HG03342 (cell line): ENCODE data around the gene NDST3.
A peak's percentile ranks its signal among the peaks of the same experiment; 100 is the strongest.

ENCODE experiments used
- ATAC-seq: cut with Tn5 transposase; IDR thresholded peaks from one replicate; pipeline ENCODE4 v1.9.1; 2021; ENCODE audit warnings: mild to moderate bottlenecking, moderate library complexity; ENCODE audit not compliant: unreplicated experiment

NDST3 gene

GRCh38 chr4:118034053-118034785 is at the start of gene NDST3:
Gene NDST3 (plus strand): TSS chr4:118034486. CDS start chr4:118053911, 19,425 bp downstream.
- no peak for ATAC-seq

DNA sequence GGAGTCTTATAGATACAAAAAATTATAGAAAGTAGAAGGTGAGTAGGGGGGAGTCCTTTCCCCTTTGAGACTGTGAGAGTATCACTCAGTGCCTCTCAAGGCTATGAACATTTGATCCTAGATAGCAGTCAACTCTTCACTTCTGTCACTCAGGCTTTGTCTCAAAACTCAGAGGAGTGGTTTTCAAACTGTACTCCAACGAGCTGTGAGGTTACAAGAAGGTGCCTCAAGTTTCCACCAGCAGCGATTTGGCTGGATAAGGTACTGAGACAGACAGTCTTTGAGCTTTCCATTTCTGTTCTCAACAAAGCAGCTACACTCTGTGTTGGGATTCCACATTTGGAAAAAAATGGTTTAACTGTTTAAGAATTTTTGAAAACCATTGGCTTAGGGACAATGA is 48.0 kb upstream of the NDST3 start:
- no peak for ATAC-seq

GRCh38 chr4:117987464-117987863 is 46.8 kb upstream of the NDST3 start:
- no peak for ATAC-seq

GRCh38 chr4:117996891-117997290 is 37.4 kb upstream of the NDST3 start:
- ATAC-seq = no peak

GRCh38 chr4:118004088-118004487 is 30.2 kb upstream of the NDST3 start:
- ATAC-seq = no peak

DNA sequence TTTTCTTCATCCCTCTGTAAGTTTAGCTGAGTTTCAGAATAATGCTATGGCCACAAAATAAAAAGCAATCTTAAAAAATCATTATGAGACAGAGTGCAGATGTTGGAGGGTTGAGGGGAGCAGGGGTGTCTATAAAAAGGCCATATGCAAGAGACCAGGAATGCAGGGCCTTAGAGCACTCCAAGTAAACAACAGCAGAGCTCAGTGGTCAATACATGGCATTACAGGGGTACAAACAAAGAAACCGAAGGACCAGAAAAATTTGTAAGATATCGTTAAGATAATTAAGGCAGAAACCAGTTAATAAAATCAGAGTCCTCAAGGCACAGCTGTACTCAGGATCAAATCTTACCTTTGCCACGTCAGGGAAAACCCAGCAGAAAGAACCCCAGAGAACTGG is 28.4 kb upstream of the NDST3 start:
- ATAC-seq = no peak

DNA sequence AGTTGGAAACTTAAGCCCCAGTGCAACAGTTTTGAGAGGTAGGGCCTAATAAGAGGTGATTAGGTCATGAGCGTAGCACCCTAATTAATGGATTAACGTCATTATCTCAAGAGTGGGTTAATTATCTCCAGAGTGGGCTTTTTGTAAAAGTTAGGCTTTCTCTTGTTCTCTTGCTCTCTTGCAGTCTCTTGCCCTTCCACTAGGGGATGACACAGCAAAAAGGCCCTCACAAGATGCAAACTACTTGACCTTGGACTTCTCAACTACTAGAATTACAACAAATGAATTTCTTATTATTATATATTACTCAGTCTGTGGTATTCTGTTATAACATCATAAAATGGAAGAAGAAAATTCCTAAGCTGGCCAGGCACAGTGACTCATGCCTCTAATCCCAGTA is 22.1 kb upstream of the NDST3 start:
- ATAC-seq = no peak

- ATAC-seq = no peak
Observed at GRCh38 chr4:118014831-118015230, 19.5 kb upstream of the NDST3 start.

GRCh38 chr4:118018381-118019145 is 15.7 kb upstream of the NDST3 start:
- no peak for ATAC-seq

DNA sequence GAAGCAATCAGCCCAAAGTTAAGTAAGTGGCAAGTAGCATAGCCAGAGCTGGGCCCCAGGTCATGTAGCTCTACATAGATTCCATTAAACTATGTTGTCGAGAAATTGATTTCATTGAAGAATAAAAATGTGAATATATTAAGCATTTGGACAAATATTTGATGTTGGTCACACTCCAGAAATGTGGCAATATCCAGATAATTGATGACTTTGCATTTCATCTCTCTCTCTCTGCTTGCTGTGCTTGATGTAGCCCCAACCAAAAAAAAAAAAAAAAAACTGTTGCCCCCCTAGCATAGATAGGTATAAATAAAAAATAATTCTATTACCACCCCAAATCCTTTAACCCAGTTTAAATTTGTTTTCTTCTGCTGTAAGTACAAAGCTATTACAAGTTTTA is 7.5 kb upstream of the NDST3 start:
- no peak for ATAC-seq

DNA sequence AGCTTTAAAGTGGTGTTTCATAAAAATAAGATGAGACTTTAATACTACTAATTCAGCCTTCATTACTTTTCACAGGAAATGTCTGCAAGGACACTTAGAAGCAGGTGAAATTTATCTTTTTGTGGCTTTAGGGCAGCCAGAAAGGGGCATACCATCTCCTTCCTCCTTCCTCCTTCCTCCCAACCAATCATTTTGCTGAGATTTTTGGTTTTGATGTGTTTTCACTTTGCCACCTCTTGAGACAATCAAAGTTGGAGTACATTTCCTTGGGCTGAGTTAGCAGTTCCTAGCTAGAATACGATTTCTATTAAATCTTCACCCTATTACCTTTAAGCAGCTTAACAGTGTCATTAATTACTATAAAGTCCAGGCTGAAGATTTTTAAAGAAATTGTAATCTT is 5.1 kb upstream of the NDST3 start:
- no peak for ATAC-seq

- no peak for ATAC-seq
Observed at GRCh38 chr4:118032691-118033090, 1.6 kb upstream of the NDST3 start.

DNA sequence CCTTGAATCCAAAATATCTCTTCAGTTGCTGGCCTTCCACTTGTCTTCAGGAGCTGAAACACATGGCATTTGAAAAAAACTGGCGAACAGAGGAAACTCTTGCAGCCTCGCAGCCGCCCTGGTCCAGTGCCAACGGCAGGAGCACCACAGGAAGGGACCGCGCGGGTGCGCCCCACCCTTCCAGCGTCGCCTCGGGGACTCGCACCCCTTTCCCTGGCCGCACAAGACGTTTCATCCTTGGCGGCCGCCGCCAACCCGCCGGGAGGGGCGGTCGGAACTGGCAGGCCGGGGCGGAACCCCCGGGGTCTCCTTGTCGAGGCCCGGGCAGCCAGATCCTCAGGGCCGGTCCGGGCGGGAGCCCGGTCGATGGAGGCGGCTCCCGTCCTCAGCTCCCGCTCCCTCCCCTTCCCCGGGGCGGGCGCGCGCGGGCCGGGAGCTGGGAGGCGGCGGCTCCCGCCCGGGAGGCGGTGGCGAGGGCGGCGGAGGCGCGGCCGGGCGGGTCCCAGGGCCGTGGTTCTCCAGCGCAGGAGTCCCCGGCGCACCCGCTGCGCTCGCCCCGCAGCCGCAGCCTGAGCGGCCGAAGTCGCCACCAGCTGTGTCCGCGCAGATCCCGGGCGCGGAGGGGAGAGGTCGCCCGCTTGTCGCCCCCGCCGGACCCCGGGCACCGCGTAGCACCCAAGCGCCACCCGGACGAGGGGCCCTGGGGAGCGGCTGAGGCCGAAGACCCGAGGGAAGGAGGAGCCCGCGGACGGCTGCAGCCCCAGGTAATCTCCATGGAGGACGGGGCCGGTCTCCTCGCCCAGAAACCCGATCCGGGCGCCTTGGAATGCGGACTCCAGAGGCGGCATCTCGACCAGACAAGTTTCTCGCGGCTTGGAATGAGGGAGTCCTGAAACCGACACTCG is 886 bp upstream of the NDST3 start:
- ATAC-seq = no peak

GRCh38 chr4:118035309-118035708 is 1.0 kb downstream of the NDST3 start:
- ATAC-seq = no peak

DNA sequence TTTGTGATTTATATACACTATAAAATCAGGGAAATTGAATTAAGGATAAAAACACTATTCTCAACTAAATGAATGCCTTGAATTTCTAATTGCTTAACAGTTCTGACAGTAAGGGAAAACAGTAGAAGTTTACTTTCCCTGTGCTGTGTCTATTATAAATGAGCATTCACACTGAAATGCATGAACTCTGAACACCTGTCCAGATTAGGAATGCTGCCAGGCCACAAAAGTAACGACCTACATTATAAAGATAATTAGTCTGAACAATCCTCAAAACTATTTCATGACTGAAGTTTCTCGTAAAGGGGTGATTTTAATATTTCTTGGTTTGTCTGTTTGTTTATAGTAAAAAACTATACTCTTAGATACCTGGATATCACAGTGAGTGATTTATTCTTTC is 2.0 kb downstream of the NDST3 start:
- no peak for ATAC-seq

DNA sequence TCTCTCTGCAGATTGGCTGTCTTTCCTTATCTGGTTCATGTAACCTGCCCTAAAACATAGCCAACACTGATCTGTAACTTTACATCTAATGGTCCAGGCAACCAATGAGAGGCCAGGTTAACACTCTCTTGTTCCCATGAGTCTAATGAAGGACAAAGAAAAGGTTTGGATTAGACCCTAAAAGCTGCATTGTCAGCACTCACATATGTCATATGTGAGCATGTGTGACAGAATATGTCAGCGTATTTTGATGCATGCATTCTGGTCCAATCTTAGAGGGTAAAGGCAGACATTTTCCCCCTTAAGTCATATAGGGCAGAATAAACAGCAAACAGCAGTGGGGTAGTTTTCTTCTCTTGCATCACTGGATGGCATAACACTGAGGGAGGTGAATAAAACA is 3.7 kb downstream of the NDST3 start:
- ATAC-seq = no peak

- no peak for ATAC-seq
Observed at GRCh38 chr4:118046323-118046722, 12.0 kb downstream of the NDST3 start.

GRCh38 chr4:118047043-118047442 is 12.8 kb downstream of the NDST3 start:
- ATAC-seq = no peak

- no peak for ATAC-seq
Observed at GRCh38 chr4:118058955-118059354, 24.7 kb downstream of the NDST3 start.

GRCh38 chr4:118059397-118059796 is 25.1 kb downstream of the NDST3 start:
- no peak for ATAC-seq

GRCh38 chr4:118076958-118077766 is 42.9 kb downstream of the NDST3 start:
- ATAC-seq = peak; percentile 80
